BLaER1 treated with 17β-estradiol and CSF1 and Interleukin-3, amounts not matched to agents 10 nM and 100 nM (cell line): Measurements from ENCODE around the gene ANKRD33.

Source experiments
- H3K27ac ChIP-seq, 11 experiments: shearing (Covaris generic); formaldehyde crosslinking; 2 replicates each; pipeline ENCODE4 v1.8.1; 2022
- H3K27me3 ChIP-seq, 11 experiments: shearing (Covaris generic); formaldehyde crosslinking; 2 replicates each; pipeline ENCODE4 v1.8.1; 2022
- H3K36me3 ChIP-seq, 11 experiments: shearing (Covaris generic); formaldehyde crosslinking; 2 replicates each; pipeline ENCODE4 v1.8.1; 2022
- H3K4me1 ChIP-seq, 10 experiments: shearing (Covaris generic); formaldehyde crosslinking; 2 replicates each; pipeline ENCODE4 v1.8.1; 2022
- H3K4me2 ChIP-seq, 11 experiments: shearing (Covaris generic); formaldehyde crosslinking; 2 replicates each; pipeline ENCODE4 v1.8.1; 2022
- H3K4me3 ChIP-seq, 10 experiments: shearing (Covaris generic); formaldehyde crosslinking; 2 replicates each; pipeline ENCODE4 v1.8.1; 2022
- H3K9ac ChIP-seq, 11 experiments: shearing (Covaris generic); formaldehyde crosslinking; 2 replicates each; pipeline ENCODE4 v1.8.1; 2022
- H3K9me3 ChIP-seq, 11 experiments: shearing (Covaris generic); formaldehyde crosslinking; replicated peaks in 1 of 11; 2 replicates each; pipeline ENCODE4 v1.8.1; 2022
- H4K20me1 ChIP-seq, 11 experiments: shearing (Covaris generic); formaldehyde crosslinking; 2 replicates each; pipeline ENCODE4 v1.8.1; 2022
- Cebpa-rat ChIP-seq, 11 experiments: shearing (Covaris generic); IDR thresholded peaks; 2 replicates each; pipeline ENCODE4 v1.8.1; 2022

The ANKRD33 gene

DNA sequence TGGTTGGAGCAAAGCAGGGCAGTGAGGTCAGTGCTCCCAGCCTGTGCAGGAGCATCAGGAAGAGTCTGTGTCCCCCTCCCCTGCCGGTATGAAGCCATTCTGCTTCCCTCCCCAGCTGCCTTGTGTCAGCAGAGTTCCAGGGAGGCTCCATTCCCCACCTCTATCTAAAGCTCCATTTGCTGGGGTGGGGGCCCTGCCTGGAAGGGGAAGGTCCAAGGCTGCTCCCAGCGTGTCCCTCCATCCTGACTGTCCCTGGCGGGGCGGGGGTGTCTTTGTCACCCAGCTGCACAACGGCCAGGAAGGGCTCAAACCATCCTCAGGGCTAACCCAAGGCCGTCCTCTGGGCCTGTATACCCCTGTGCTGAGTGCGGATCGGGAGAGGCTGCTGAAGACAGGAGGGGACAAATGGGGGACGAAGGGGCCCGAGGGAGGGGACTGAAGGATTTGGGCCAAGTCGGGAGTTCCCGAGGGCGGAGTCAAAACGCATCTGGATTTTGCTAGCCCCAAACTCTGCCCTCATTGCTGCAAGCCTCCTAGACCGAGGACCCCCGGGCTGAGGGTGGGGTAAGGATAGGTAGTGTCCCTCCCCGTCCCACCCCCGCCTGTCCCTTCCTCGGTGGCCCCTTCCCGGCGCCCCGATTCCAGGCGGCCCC, 18.7 kb downstream of the ANKRD33 start:
- peak overlapping the region in 5 of 11 experiments; percentile 54 to 83 (median 70); a peak in 9 of 22 replicates for H3K4me2 ChIP-seq

DNA sequence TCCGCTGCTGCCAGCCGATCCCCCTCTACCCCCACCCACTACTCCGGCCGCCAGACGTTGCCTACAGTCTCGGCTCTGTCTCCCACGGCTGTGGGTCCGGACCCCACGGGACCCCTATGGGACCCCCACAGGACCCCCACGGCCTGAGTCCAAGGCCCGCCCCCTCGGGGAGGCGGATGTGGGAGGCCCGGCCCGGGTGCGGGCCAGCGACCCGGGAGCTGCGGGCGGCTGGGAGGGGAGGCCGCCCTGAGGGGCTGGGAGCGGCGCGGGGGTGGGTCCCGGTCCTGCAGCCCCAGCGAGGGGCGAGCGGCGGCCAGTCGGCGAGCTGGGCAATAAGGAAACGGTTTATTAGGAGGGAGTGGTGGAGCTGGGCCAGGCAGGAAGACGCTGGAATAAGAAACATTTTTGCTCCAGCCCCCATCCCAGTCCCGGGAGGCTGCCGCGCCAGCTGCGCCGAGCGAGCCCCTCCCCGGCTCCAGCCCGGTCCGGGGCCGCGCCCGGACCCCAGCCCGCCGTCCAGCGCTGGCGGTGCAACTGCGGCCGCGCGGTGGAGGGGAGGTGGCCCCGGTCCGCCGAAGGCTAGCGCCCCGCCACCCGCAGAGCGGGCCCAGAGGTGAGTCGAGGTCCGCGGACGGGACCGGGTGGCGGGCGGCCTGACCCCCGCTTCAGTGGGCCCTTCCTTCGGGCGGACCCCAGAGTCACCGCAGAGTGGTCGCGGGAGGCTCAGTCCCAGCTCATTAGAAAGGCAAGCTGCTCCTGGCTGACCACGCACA, 19.4 kb downstream of the ANKRD33 start, which contains the start of gene ACVRL1:
Gene ACVRL1, plus strand, starts transcription at position 422 of the 773 bp plus-strand sequence. CDS start 4,971 bp downstream, outside the sequence.
- Histone ChIP-seq H3K9ac (peak within 1 kb of the TSS in 2 of 11 experiments; percentile 15 to 22; a peak in 2 of 22 replicates), H3K27me3 (peaks cover 13 to 43% (median 31%) of the 10 kb centered on the region in 11 experiments), H3K36me3 (no peaks in the 10 kb centered on the region), H4K20me1 (no peaks in the 10 kb centered on the region), H3K4me1 (peaks cover 23 to 70% (median 44%) of the 10 kb centered on the region in 10 experiments), H3K4me3 (no peak within 1 kb of the TSS; a peak in 2 of 20 replicates), H3K27ac (peak within 1 kb of the TSS in 2 of 11 experiments; percentile 31 to 32; a peak in 3 of 22 replicates), H3K4me2 (peak within 1 kb of the TSS in 5 of 11 experiments; percentile 54 to 83 (median 70); a peak in 9 of 22 replicates), H3K9me3 (peaks cover 0 to 4% (median 0%) of the 10 kb centered on the region in 11 experiments; a peak in 2 of 22 replicates)
- no peak for TF ChIP-seq Cebpa-rat (IDR thresholded peaks at IDR 0.05)

More for the DNA sequence above, 18.7 kb downstream of the ANKRD33 start:
- Histone ChIP-seq H3K4me3 (no peak overlapping the region), H3K4me1 (peaks cover 16 to 64% (median 37%) of the 10 kb centered on the region in 10 experiments), H3K27me3 (peaks cover 13 to 43% (median 31%) of the 10 kb centered on the region in 11 experiments), H3K9me3 (peaks cover 0 to 4% (median 0%) of the 10 kb centered on the region in 11 experiments; a peak in 2 of 22 replicates), H3K9ac (no peak overlapping the region), H4K20me1 (no peaks in the 10 kb centered on the region), H3K27ac (peak overlapping the region in 2 of 11 experiments; percentile 25 to 32; a peak in 2 of 22 replicates), H3K36me3 (no peaks in the 10 kb centered on the region)
- TF ChIP-seq Cebpa-rat (IDR thresholded peaks at IDR 0.05) = no peak

DNA sequence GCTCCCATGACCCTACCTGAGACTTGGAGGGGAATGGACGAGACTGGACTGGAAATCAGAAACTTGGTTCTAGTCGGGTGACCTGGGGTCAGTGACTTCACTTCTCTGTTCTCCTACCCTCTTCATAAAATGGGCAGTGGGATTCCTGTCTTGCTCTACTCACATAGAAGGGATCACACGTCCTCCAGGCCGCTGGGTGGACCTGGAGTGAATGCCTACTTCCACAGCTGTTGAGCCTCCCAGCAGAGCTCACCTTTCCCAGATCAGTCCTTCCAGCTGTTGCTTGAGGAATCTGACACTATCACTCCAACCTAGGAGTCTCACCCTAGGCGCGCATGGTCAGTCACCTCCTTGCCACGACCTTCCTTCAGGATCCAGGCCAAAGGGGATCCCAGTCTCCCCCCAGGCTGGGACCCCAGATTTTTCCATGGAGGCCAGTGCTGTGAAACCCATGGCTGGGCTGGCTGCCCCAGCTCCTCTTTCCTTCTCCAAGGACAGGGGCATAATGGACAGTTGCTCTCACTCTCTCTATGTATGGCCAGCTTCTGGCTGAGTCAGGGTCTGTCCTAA, 20.0 kb downstream of the ANKRD33 start:
- Histone ChIP-seq H3K27ac (no peak overlapping the region), H3K4me1 (peaks cover 30 to 72% (median 51%) of the 10 kb centered on the region in 10 experiments), H3K4me2 (peak overlapping the region in 2 of 11 experiments; percentile 21 to 52; a peak in 1 of 22 replicates), H4K20me1 (no peaks in the 10 kb centered on the region), H3K4me3 (no peak overlapping the region), H3K9ac (no peak overlapping the region), H3K9me3 (peaks cover 0 to 4% (median 0%) of the 10 kb centered on the region in 11 experiments; a peak in 2 of 22 replicates), H3K27me3 (peaks cover 13 to 43% (median 31%) of the 10 kb centered on the region in 11 experiments), H3K36me3 (no peaks in the 10 kb centered on the region)
- TF ChIP-seq Cebpa-rat (IDR thresholded peaks at IDR 0.05) = no peak

DNA sequence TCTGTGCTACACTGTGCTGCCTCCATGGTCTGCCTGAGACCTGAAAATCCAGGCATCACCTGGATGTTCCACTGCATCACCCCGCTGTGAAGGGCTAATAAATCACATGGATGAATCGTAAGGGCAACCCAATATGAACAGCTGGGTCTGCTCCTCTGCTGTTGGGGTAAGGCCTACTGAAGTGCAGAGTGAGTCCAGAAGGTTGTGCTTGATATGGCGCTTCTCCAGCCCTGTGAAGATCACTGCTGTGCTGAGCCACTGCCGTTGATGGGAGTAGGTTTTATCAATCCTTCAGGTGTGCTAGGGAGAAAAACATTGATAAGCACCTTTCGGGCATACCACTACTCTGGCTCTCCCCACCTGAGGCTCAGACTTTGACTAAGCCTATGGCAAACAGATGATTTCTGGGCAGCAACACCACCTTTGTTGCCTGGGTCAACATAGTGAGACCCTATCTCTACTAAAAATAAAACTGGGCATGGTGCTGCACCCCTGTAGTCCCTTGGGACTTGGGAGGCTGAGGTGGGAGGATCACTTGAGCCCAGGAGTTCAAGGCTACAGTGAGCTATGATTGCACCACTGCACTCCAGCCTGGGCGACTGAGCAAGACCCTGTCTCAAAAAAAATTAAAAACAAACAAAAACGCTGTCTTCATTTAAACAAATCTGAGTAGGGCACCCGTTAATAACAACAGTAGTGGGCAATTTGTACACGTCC, 21.1 kb downstream of the ANKRD33 start:
- Histone ChIP-seq H3K36me3 (no peaks in the 10 kb centered on the region), H3K27me3 (peaks cover 13 to 43% (median 31%) of the 10 kb centered on the region in 11 experiments), H3K4me2 (no peak overlapping the region), H4K20me1 (no peaks in the 10 kb centered on the region), H3K9me3 (peaks cover 0 to 4% (median 0%) of the 10 kb centered on the region in 11 experiments; a peak in 2 of 22 replicates), H3K9ac (no peak overlapping the region), H3K4me1 (peaks cover 31 to 80% (median 57%) of the 10 kb centered on the region in 10 experiments), H3K4me3 (no peak overlapping the region), H3K27ac (no peak overlapping the region)
- TF ChIP-seq Cebpa-rat (IDR thresholded peaks at IDR 0.05) = no peak

DNA sequence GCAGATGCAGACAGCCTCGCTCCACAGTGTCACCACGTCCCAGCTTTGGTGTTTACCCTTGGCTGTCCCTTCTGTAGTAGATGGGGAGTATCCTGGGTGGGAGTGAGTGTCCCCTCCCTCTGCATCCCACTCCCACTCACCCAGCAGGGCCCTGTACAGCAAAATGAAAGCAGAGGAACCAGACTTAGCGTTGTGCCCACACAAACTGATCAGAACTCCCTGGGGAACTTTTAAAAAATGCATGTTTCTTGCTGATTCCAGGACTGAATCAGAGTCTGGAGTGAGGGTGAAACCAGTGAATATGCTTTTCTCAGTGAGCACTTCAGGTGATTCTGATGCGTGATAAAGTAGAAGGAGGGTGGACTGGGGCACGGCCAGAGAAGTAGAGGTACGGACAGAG, 22.3 kb downstream of the ANKRD33 start:
- H3K4me3 ChIP-seq = 0 out of 20 replicates have a peak overlapping the region, but pooled peaks of 1 of the 10 experiments have one; percentile 6
- peaks cover 0 to 10% (median 0%) of the 10 kb centered on the region in 11 experiments; a peak in 8 of 22 replicates for H3K36me3 ChIP-seq
- H3K4me1 ChIP-seq = peaks cover 31 to 82% (median 53%) of the 10 kb centered on the region in 10 experiments
- no peak for TF ChIP-seq Cebpa-rat (IDR thresholded peaks at IDR 0.05)
- peak overlapping the region in 7 of 11 experiments; percentile 14 to 76 (median 36); a peak in 8 of 22 replicates for H3K9ac ChIP-seq
- peaks cover 0 to 4% (median 0%) of the 10 kb centered on the region in 11 experiments; a peak in 2 of 22 replicates for H3K9me3 ChIP-seq
- H3K4me2 ChIP-seq = peak overlapping the region; percentile 55 to 97 (median 79)
- peak overlapping the region in 9 of 11 experiments; percentile 3 to 75 (median 61); a peak in 12 of 22 replicates for H3K27ac ChIP-seq
- H3K27me3 ChIP-seq = peaks cover 13 to 41% (median 31%) of the 10 kb centered on the region in 11 experiments
- no peaks in the 10 kb centered on the region for H4K20me1 ChIP-seq

DNA sequence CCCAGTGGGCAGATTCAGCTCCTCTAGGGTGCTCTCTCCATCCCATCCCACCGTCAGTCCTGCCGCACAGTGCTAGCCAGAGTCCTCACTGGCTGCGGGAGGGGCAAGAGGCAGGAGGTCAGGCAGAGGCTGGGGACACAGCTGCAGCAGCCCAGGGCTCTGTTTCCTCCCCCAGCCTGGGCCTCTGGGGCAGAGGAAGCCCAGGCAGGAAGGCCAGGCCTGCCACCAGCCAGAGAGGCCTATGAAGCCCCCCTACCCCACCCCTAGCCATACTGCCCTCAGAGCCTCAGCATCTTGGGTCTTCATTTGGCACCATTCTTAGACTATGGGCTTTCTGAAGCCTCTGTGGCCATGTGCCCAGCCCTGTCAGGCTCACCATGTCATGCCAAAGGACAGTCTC, 22.8 kb downstream of the ANKRD33 start:
- Histone ChIP-seq H3K9ac (peak overlapping the region in 8 of 11 experiments; percentile 14 to 76 (median 38); a peak in 8 of 22 replicates), H3K27ac (peak overlapping the region in 10 of 11 experiments; percentile 3 to 75 (median 53); a peak in 14 of 22 replicates), H4K20me1 (no peaks in the 10 kb centered on the region), H3K4me2 (peak overlapping the region; percentile 55 to 97 (median 79)), H3K4me1 (peaks cover 31 to 82% (median 49%) of the 10 kb centered on the region in 10 experiments), H3K27me3 (peaks cover 13 to 36% (median 28%) of the 10 kb centered on the region in 11 experiments), H3K4me3 (peak overlapping the region in 2 of 10 experiments; percentile 6 to 62; a peak in 2 of 20 replicates), H3K9me3 (peaks cover 0 to 4% (median 0%) of the 10 kb centered on the region in 11 experiments; a peak in 2 of 22 replicates), H3K36me3 (peaks cover 0 to 15% (median 0%) of the 10 kb centered on the region in 11 experiments; a peak in 8 of 22 replicates)
- TF ChIP-seq Cebpa-rat (IDR thresholded peaks at IDR 0.05) = no peak

DNA sequence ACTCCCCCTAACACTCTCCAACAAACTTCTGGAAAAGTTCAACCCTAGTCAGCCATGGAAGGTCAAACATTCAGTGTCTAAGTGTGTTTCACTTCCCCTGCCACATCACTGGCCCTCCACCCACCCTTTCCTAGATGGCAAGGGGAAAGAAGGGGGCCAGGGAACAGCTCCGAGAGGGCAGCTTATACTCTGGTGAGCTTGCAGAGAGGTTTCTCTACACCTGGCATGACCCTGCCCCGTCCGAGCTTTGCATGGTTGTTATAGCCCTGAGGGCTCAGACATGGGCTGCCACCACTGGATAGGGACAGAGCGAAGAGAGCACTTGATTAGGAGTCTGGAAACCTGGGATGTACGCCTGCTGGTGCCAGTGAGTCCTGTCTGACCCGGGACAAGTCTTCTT, 23.4 kb downstream of the ANKRD33 start:
- H3K9me3 ChIP-seq = peaks cover 0 to 4% (median 0%) of the 10 kb centered on the region in 11 experiments; a peak in 2 of 22 replicates
- peaks cover 31 to 81% (median 46%) of the 10 kb centered on the region in 10 experiments for H3K4me1 ChIP-seq
- H3K4me3 ChIP-seq = peak overlapping the region in 4 of 10 experiments; percentile 24 to 62 (median 45); a peak in 5 of 20 replicates
- H3K27me3 ChIP-seq = peaks cover 13 to 30% (median 22%) of the 10 kb centered on the region in 11 experiments
- H3K36me3 ChIP-seq = peaks cover 0 to 21% (median 0%) of the 10 kb centered on the region in 11 experiments; a peak in 8 of 22 replicates
- peak overlapping the region in 9 of 11 experiments; percentile 3 to 75 (median 63); a peak in 12 of 22 replicates for H3K27ac ChIP-seq
- TF ChIP-seq Cebpa-rat (IDR thresholded peaks at IDR 0.05) = no peak
- no peaks in the 10 kb centered on the region for H4K20me1 ChIP-seq
- peak overlapping the region; percentile 55 to 97 (median 79) for H3K4me2 ChIP-seq
- peak overlapping the region in 7 of 11 experiments; percentile 21 to 85 (median 68); a peak in 7 of 22 replicates for H3K9ac ChIP-seq
